ENCODE results near the gene MTCL1. TPM values are rescaled to one million over a fixed set of nuclear protein-coding genes. Genes with fewer than 3 reads are reported as not detected.

MTCL1 gene
- total and polyA plus RNA-seq, 10 of the 15 experiments (the other 5 are each of a cell fraction or from before 2014, with no cell fraction given): 0.03 to 0.36 (median 0.13) TPM; not detected in 4

DNA sequence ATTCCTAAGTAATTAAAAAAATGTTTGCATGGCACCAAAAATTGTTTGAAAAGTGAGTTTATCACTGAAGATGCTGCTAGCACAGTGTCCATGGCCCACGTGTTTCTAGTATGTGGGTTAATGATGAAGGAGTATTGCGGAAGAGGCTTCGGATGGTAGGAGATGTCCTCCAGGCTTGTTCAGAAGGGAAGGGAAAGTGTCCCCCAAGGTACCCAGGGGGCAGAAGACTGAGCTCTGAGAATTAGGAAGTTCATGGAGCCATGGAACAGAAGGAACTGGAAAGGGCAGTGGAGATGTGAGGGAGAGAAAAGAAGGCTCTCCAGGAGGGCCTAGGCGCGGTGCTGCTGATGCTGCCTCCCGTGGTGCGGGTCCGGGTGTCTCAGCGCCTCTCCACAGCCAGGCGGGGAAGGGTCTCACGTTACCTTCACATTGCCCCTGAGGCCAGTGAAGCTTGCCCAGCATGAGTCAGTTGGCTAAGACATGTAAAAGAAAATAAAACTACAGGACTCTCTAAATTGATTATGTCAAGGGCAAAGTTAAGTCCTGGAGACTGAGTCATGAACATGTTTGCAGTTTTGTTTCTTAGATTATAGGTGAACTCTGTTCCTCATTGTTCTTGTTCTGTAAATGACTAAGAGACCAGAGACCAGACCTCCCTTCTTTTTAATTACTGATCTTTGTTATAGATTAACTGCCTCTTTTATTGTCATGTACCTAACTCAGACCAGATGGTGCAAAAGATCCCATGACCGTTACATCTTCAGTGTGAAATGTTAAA is 89.0 kb downstream of the MTCL1 start:
- ATAC-seq (no peak), DNase-seq (ENCODE audit: low read depth, low spot score) (no peak), FAIRE-seq (no peak)
- Histone ChIP-seq H2AFZ (ENCODE audit: control insufficient read depth, low read depth, low read length) (no peak overlapping the region), H3K79me2 (ENCODE audit: control insufficient read depth, insufficient read depth, low read length) (no peaks in the 10 kb centered on the region), H3K36me3 (ENCODE audit: control insufficient read depth in 2 of 2, insufficient read depth in 2 of 2, low read length in 1 of 2) (no peaks in the 10 kb centered on the region), H3K27me3 (replicated peaks in 1 of 2; ENCODE audit: control insufficient read depth in 2 of 2, insufficient read depth in 2 of 2, low read length in 1 of 2) (peaks cover 0 to 5% of the 10 kb centered on the region in 2 experiments), H3K27ac (ENCODE audit: control insufficient read depth, insufficient read depth) (no peak overlapping the region), H3K9me3 (replicated peaks; ENCODE audit: control insufficient read depth, insufficient read depth, low read length) (no peaks in the 10 kb centered on the region), H3K4me1 (ENCODE audit: control insufficient read depth, insufficient read depth, low read length) (no peaks in the 10 kb centered on the region), H3K4me3 (no peak overlapping the region), H3K4me2 (ENCODE audit: control insufficient read depth, insufficient read depth) (no peak overlapping the region), H3K9ac (ENCODE audit: control insufficient read depth, insufficient read depth, low read length) (no peak overlapping the region), H4K20me1 (ENCODE audit: control insufficient read depth, insufficient read depth) (no peaks in the 10 kb centered on the region)
- ChIA-PET RAD21 (ENCODE audit: unreplicated experiment) (no interaction called here), SMC1A (ENCODE audit: uncharacterized antibody, unreplicated experiment) (no interaction called here), CTCF (no interaction called here), POLR2A (no interaction called here)
- WGBS (ENCODE audit: insufficient coverage, insufficient replicate concordance, low lambda C conversion rate, missing lambda C conversion rate): 63% methylated on average over 12 of the region's 12 CpGs
- no TSS peak for BruUV-seq (replicated peaks)
- intact Hi-C loops (cut with micrococcal nuclease; ENCODE audit: unreplicated experiment) (no loop called here), in situ Hi-C loops (cut with MboI) (no loop called here)
- TF ChIP-seq STAT3 (IDR thresholded peaks at IDR 0.05; ENCODE audit: low read depth, low read length) (no peak), LARP7 (IDR thresholded peaks at IDR 0.05) (no peak), FOXM1 (IDR thresholded peaks at IDR 0.05; ENCODE audit: low read depth, low read length) (no peak), ZZZ3 (IDR thresholded peaks at IDR 0.05; ENCODE audit: control insufficient read depth, insufficient read length, low read depth) (no peak), CBFB (IDR thresholded peaks at IDR 0.05; ENCODE audit: low read depth) (no peak), GATAD2B (conservative IDR thresholded peaks at IDR 0.05; ENCODE audit: low read depth) (no peak)

DNA sequence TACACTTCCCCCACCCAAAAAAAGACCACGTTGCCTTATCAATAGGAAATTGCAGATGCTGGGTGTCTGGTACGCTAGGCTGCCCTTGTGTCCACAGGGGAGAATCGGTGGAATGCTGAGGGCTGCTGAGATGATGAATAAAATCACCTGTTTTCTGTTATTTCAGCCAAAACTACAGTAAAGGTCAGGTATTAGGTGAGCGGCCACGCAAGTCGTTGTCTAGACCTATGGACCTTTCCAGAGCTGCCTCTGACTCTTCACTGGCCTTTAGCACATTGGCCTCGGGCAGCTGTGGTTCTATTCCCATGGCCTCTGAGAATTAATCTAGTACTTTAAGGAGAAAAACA is 89.6 kb downstream of the MTCL1 start:
- ATAC-seq (no peak), DNase-seq (ENCODE audit: low read depth, low spot score) (no peak), FAIRE-seq (no peak)
- H3K79me2 ChIP-seq (ENCODE audit: control insufficient read depth, insufficient read depth, low read length): no peaks in the 10 kb centered on the region
- H3K4me3 ChIP-seq: no peak overlapping the region
- no peak overlapping the region for H3K27ac ChIP-seq (ENCODE audit: control insufficient read depth, insufficient read depth)
- no peak overlapping the region for H2AFZ ChIP-seq (ENCODE audit: control insufficient read depth, low read depth, low read length)
- no TSS peak for BruUV-seq (replicated peaks)
- TF ChIP-seq KAT2A (conservative IDR thresholded peaks at IDR 0.05; ENCODE audit: control insufficient read depth, low read depth, low read length) (no peak), TCF12 (IDR thresholded peaks at IDR 0.05; ENCODE audit: low read depth, low read length) (no peak), TAF1 (IDR thresholded peaks at IDR 0.05; ENCODE audit: borderline replicate concordance, low read depth, low read length) (no peak), PAX8 (IDR thresholded peaks at IDR 0.05) (no peak), FOXM1 (IDR thresholded peaks at IDR 0.05; ENCODE audit: low read depth, low read length) (no peak)
- RAD21 ChIA-PET (ENCODE audit: unreplicated experiment): no interaction called here
- no peak overlapping the region for H3K4me2 ChIP-seq (ENCODE audit: control insufficient read depth, insufficient read depth)
- no peaks in the 10 kb centered on the region for H3K36me3 ChIP-seq (ENCODE audit: control insufficient read depth in 2 of 2, insufficient read depth in 2 of 2, low read length in 1 of 2)
- SMC1A ChIA-PET (ENCODE audit: uncharacterized antibody, unreplicated experiment): no interaction called here
- H3K27me3 ChIP-seq (replicated peaks in 1 of 2; ENCODE audit: control insufficient read depth in 2 of 2, insufficient read depth in 2 of 2, low read length in 1 of 2): peaks cover 0 to 4% of the 10 kb centered on the region in 2 experiments; a peak in 3 of 4 replicates
- intact Hi-C loops (cut with micrococcal nuclease; ENCODE audit: unreplicated experiment): no loop called here
- CTCF ChIA-PET: no interaction called here
- POLR2A ChIA-PET: no interaction called here
- in situ Hi-C loops (cut with MboI): no loop called here
- no peaks in the 10 kb centered on the region for H3K4me1 ChIP-seq (ENCODE audit: control insufficient read depth, insufficient read depth, low read length)
- H3K9me3 ChIP-seq (replicated peaks; ENCODE audit: control insufficient read depth, insufficient read depth, low read length): no peaks in the 10 kb centered on the region
- no peak overlapping the region for H3K9ac ChIP-seq (ENCODE audit: control insufficient read depth, insufficient read depth, low read length)
- 22% methylated on average over 7 of the region's 7 CpGs for WGBS (ENCODE audit: insufficient coverage, insufficient replicate concordance, low lambda C conversion rate, missing lambda C conversion rate)
- no peaks in the 10 kb centered on the region for H4K20me1 ChIP-seq (ENCODE audit: control insufficient read depth, insufficient read depth)

Measured in GM12878 (cell line).